SH-SY5Y (cell line): ENCODE data around the gene INPP4B.

ENCODE experiments used
- GATA2 ChIP-seq: IDR thresholded peaks from 2 replicates; pipeline ENCODE4 v1.6.1; 2011; ENCODE audit warnings: mild to moderate bottlenecking, low read depth, low read length
- GATA3 ChIP-seq: IDR thresholded peaks from 2 replicates; pipeline ENCODE4 v1.6.1; 2011; ENCODE audit warnings: low read depth, mild to moderate bottlenecking, low read length, moderate library complexity

GRCh38 chr4:142406917-142407501 lies 439.1 kb downstream of the INPP4B start:
- TF ChIP-seq GATA2 = no peak
- no peak for TF ChIP-seq GATA3
